Fibroblast of lung (primary cell): ENCODE measurements around the gene WSCD2. TPM values are rescaled to one million over a fixed set of nuclear protein-coding genes. Genes with fewer than 3 reads are reported as not detected.

Source experiments
- DNase-seq, 2 donors: peaks; one replicate each; pipeline versions ENCODE4 v3.0.0 to v3.0.0-alpha.2; 2010; ENCODE audit warnings: low read depth in 2 of 2
- H2AFZ ChIP-seq: 2 replicates; pipeline ENCODE4 v1.5.1; 2012; ENCODE audit warnings: low read length, control low read depth, inconsistent platforms
- H3K27ac ChIP-seq: 2 replicates; pipeline ENCODE4 v1.5.1; 2011; ENCODE audit warnings: low read length, control low read depth; ENCODE audit not compliant: insufficient read depth
- H3K27me3 ChIP-seq: 2 replicates; pipeline ENCODE4 v1.5.1; 2011; ENCODE audit warnings: mild to moderate bottlenecking, low read length; ENCODE audit not compliant: control insufficient read depth, insufficient read depth
- H3K36me3 ChIP-seq: 2 replicates; pipeline ENCODE4 v1.5.1; 2011; ENCODE audit warnings: low read length; ENCODE audit not compliant: control insufficient read depth, insufficient read depth
- H3K4me1 ChIP-seq: 2 replicates; pipeline ENCODE4 v1.5.1; 2011; ENCODE audit warnings: low read length; ENCODE audit not compliant: control insufficient read depth, insufficient read depth; ENCODE audit errors: extremely low read depth
- H3K4me2 ChIP-seq: 2 replicates; pipeline ENCODE4 v1.5.1; 2011; ENCODE audit warnings: low read length, control low read depth; ENCODE audit not compliant: insufficient read depth; ENCODE audit errors: extremely low read depth
- H3K4me3 ChIP-seq, 4 experiments: fragments of 200-600 bp in 1 of 4; sonication (generic) in 1 of 4; replicated peaks in 1 of 4; 2 replicates each; pipeline ENCODE4 v1.5.1; 2011 to 2016; ENCODE audit warnings: low read length in 4 of 4, low read depth in 3 of 4, mild to moderate bottlenecking in 3 of 4, control low read depth in 2 of 4, inconsistent platforms in 1 of 4, mixed read lengths in 1 of 4; ENCODE audit not compliant: insufficient read depth in 1 of 4; ENCODE audit errors: control extremely low read depth in 1 of 4
- H3K79me2 ChIP-seq: 2 replicates; pipeline ENCODE4 v1.5.1; 2012; ENCODE audit warnings: mild to moderate bottlenecking, low read length, inconsistent platforms; ENCODE audit not compliant: control insufficient read depth, insufficient read depth
- H3K9ac ChIP-seq: 2 replicates; pipeline ENCODE4 v1.5.1; 2011; ENCODE audit warnings: mild to moderate bottlenecking, low read length, control low read depth; ENCODE audit not compliant: insufficient read depth
- H3K9me3 ChIP-seq: 2 replicates; pipeline ENCODE4 v1.5.1; 2012; ENCODE audit warnings: low read depth, low read length; ENCODE audit not compliant: control insufficient read depth, insufficient read depth
- H4K20me1 ChIP-seq: 2 replicates; pipeline ENCODE4 v1.5.1; 2011; ENCODE audit warnings: low read length; ENCODE audit not compliant: control insufficient read depth, insufficient read depth; ENCODE audit errors: extremely low read depth
- CTCF ChIP-seq, 2 donors: IDR thresholded peaks in 1 of 2; conservative IDR thresholded peaks in 1 of 2; 1 replicate in 1 of 2; 2 replicates in 1 of 2; pipeline ENCODE4 v1.5.1; 2011 to 2012; ENCODE audit warnings: low read length in 2 of 2, control low read depth in 1 of 2, inconsistent platforms in 1 of 2, low read depth in 1 of 2, mild to moderate bottlenecking in 1 of 2
- EZH2 ChIP-seq: IDR thresholded peaks from 2 replicates; pipeline ENCODE4 v1.5.1; 2012; ENCODE audit warnings: low read length, control low read depth, mild to moderate bottlenecking; ENCODE audit errors: missing control alignments
- polyA plus RNA-seq, 2 donors: library from polyadenylated mRNA; depleted of rRNA in 1 of 2; stranded (reverse) in 1 of 2; unstranded in 1 of 2; fragments of >200 nt; gene quantifications; 2 replicates each; pipeline ENCODE4 v1.2.1, GENCODE V29; 2011 to 2012; ENCODE audit warnings: missing spikeins in 1 of 2
- total RNA-seq: library from RNA; depleted of rRNA; stranded (reverse); fragments of >200 nt; gene quantifications from 2 replicates; pipeline ENCODE4 v1.2.1, GENCODE V29; 2014

WSCD2 gene
- total and polyA plus RNA-seq, 2 donors (not counting 1 experiment from before 2014, with no cell fraction given): not detected

GRCh38 chr12:108231909-108232434, 102.9 kb downstream of the WSCD2 start:
- Histone ChIP-seq H3K9ac (no peak overlapping the region), H3K27me3 (no peaks in the 10 kb centered on the region), H3K4me2 (no peak overlapping the region), H3K9me3 (no peaks in the 10 kb centered on the region), H3K36me3 (no peaks in the 10 kb centered on the region), H3K79me2 (no peaks in the 10 kb centered on the region), H4K20me1 (no peaks in the 10 kb centered on the region), H2AFZ (no peak overlapping the region), H3K4me1 (no peaks in the 10 kb centered on the region), H3K27ac (no peak overlapping the region), H3K4me3 (no peak overlapping the region)
- no peak for DNase-seq
- TF ChIP-seq EZH2 (no peak), CTCF (conservative IDR thresholded peaks at IDR 0.05 in 1 of 2, IDR thresholded peaks at IDR 0.05 in 1 of 2; ENCODE audit: low read depth in 1 of 2, low read length in 2 of 2) (no peak)

GRCh38 chr12:108232565-108232964, 103.5 kb downstream of the WSCD2 start:
- Histone ChIP-seq H3K36me3 (no peaks in the 10 kb centered on the region), H3K27me3 (no peaks in the 10 kb centered on the region), H3K4me3 (no peak overlapping the region), H2AFZ (no peak overlapping the region), H4K20me1 (no peaks in the 10 kb centered on the region), H3K27ac (no peak overlapping the region), H3K9me3 (no peaks in the 10 kb centered on the region), H3K79me2 (no peaks in the 10 kb centered on the region), H3K4me2 (no peak overlapping the region), H3K9ac (no peak overlapping the region), H3K4me1 (no peaks in the 10 kb centered on the region)
- TF ChIP-seq EZH2 (no peak), CTCF (conservative IDR thresholded peaks at IDR 0.05 in 1 of 2, IDR thresholded peaks at IDR 0.05 in 1 of 2; ENCODE audit: low read depth in 1 of 2, low read length in 2 of 2) (no peak)
- DNase-seq: no peak

GRCh38 chr12:108234158-108234557, 105.1 kb downstream of the WSCD2 start:
- Histone ChIP-seq H3K4me1 (no peaks in the 10 kb centered on the region), H3K4me2 (no peak overlapping the region), H3K9me3 (no peaks in the 10 kb centered on the region), H3K4me3 (no peak overlapping the region), H4K20me1 (no peaks in the 10 kb centered on the region), H3K79me2 (no peaks in the 10 kb centered on the region), H2AFZ (no peak overlapping the region), H3K27me3 (no peaks in the 10 kb centered on the region), H3K27ac (no peak overlapping the region), H3K36me3 (no peaks in the 10 kb centered on the region), H3K9ac (no peak overlapping the region)
- no peak for TF ChIP-seq CTCF (conservative IDR thresholded peaks at IDR 0.05 in 1 of 2, IDR thresholded peaks at IDR 0.05 in 1 of 2; ENCODE audit: low read depth in 1 of 2, low read length in 2 of 2)
- no peak for TF ChIP-seq EZH2
- DNase-seq: peak in 1 of 2 donors; percentile 0
